GM21526 (cell line): Measurements from ENCODE around the gene PILRB.
"Not testable (repeated sequence)": the region's sequence is repeated elsewhere in the genome, so short reads cannot be mapped to it uniquely, and the experiment has no call there.

Source experiments
- ATAC-seq: cut with Tn5 transposase; IDR thresholded peaks from one replicate; pipeline ENCODE4 v1.9.1; 2021; ENCODE audit warnings: moderate library complexity; ENCODE audit not compliant: unreplicated experiment, low FRiP score

The PILRB gene

GRCh38 chr7:100358027-100358856 is at the start of gene PILRB:
Gene PILRB, plus strand, starts transcription at chr7:100358117. Its CDS starts 186 bp downstream, at chr7:100358303.
- ATAC-seq: no peak

GRCh38 chr7:100318329-100318728 is 39.6 kb upstream of the PILRB start:
- not testable (repeated sequence) for ATAC-seq

GRCh38 chr7:100321648-100322047 is 36.3 kb upstream of the PILRB start:
- ATAC-seq: not testable (repeated sequence)

- not testable (repeated sequence) for ATAC-seq
These were observed 33.7 kb upstream of the PILRB start for GRCh38 chr7:100324194-100324593.

GRCh38 chr7:100325671-100326070 is 32.2 kb upstream of the PILRB start:
- ATAC-seq: not testable (repeated sequence)

GRCh38 chr7:100326914-100327313 is 31.0 kb upstream of the PILRB start:
- ATAC-seq: not testable (repeated sequence)

GRCh38 chr7:100335566-100336466 is 22.1 kb upstream of the PILRB start:
- peak; percentile 85 for ATAC-seq

GRCh38 chr7:100338083-100338696 is 19.7 kb upstream of the PILRB start:
- not testable (repeated sequence) for ATAC-seq

- not testable (repeated sequence) for ATAC-seq
These were observed 16.6 kb upstream of the PILRB start for GRCh38 chr7:100341286-100341685.

- no peak for ATAC-seq
These were observed 15.2 kb upstream of the PILRB start for GRCh38 chr7:100342765-100343164.

GRCh38 chr7:100344124-100344559 is 13.8 kb upstream of the PILRB start:
- ATAC-seq: peak; percentile 11

- peak; percentile 54 for ATAC-seq
These were observed 13.2 kb upstream of the PILRB start for GRCh38 chr7:100344560-100345287.

GRCh38 chr7:100345288-100345672 is 12.6 kb upstream of the PILRB start:
- ATAC-seq: peak; percentile 11

- no peak for ATAC-seq
These were observed 11.0 kb upstream of the PILRB start for GRCh38 chr7:100346921-100347320.

- ATAC-seq: no peak
These were observed 9.1 kb upstream of the PILRB start for GRCh38 chr7:100348805-100349204.

- ATAC-seq: no peak
These were observed 8.2 kb upstream of the PILRB start for GRCh38 chr7:100349757-100350156.

GRCh38 chr7:100351657-100352058 is 6.3 kb upstream of the PILRB start:
- no peak for ATAC-seq

- not testable (repeated sequence) for ATAC-seq
These were observed 5.6 kb upstream of the PILRB start for GRCh38 chr7:100352230-100352781.

GRCh38 chr7:100352984-100353684 is 4.8 kb upstream of the PILRB start:
- ATAC-seq: no peak
